BJ (cell line): ENCODE measurements around the gene GADL1. TPM values are rescaled to one million over a fixed set of nuclear protein-coding genes. Genes with fewer than 3 reads are reported as not detected.

Experiments
- CTCF ChIA-PET: fragments of 350-600 bp; formaldehyde crosslinking; extraction: SDS; loops from one replicate; lab custom pipeline; 2021; ENCODE audit warnings: antibody characterized with exemption, inconsistent platforms; lab: Yijun Ruan, JAX
- POLR2A ChIA-PET: fragments of 300-600 bp; sonication (Branson Sonifier 250); formaldehyde crosslinking; extraction: SDS; loops from one replicate; lab custom pipeline; 2021; ENCODE audit warnings: antibody characterized with exemption; lab: Charles Lee
- DNase-seq: peaks from one replicate; pipeline ENCODE4 v3.0.0-alpha.2; 2011; ENCODE audit warnings: low read depth
- H3K27me3 ChIP-seq: 2 replicates; pipeline ENCODE4 v1.6.0; 2011; ENCODE audit warnings: low read length; ENCODE audit not compliant: control insufficient read depth, insufficient read depth
- H3K36me3 ChIP-seq: 2 replicates; pipeline ENCODE4 v1.5.1; 2011; ENCODE audit warnings: low read length; ENCODE audit not compliant: control insufficient read depth, insufficient read depth
- H3K4me3 ChIP-seq: 2 replicates; pipeline ENCODE4 v1.5.1; 2011; ENCODE audit warnings: low read depth, mild to moderate bottlenecking, control low read depth, low read length
- polyA plus RNA-seq: library from polyadenylated mRNA; depleted of rRNA; stranded (reverse); fragments of >200 nt; gene quantifications from 2 replicates; pipeline ENCODE4 v1.2.3, GENCODE V29; 2011
- TF ChIP-seq, protein P1 (sequence below): IDR thresholded peaks from 2 replicates; pipeline ENCODE4 v1.5.1; 2011; ENCODE audit warnings: low read depth, mild to moderate bottlenecking, control low read depth, inconsistent platforms, low read length, moderate library complexity; ENCODE audit not compliant: insufficient read depth

GADL1 gene
- polyA plus RNA-seq, 1 experiment: not detected

GRCh38 chr3:30694668-30695067 is 199.8 kb downstream of the GADL1 start:
- ChIA-PET POLR2A (no interaction called here), CTCF (interaction anchor here (2.5 to 5.6 kb wide), 5 partner anchors 10 to 652 kb away, joined by 10 to 43 read pairs (median 26); partner anchors contain the start of gene TGFBR2)
- Histone ChIP-seq H3K4me3 (no peak overlapping the region), H3K27me3 (no peaks in the 10 kb centered on the region), H3K36me3 (peaks cover 9% of the 10 kb centered on the region)
- DNase-seq: no peak
- TF ChIP-seq, protein P1, sequence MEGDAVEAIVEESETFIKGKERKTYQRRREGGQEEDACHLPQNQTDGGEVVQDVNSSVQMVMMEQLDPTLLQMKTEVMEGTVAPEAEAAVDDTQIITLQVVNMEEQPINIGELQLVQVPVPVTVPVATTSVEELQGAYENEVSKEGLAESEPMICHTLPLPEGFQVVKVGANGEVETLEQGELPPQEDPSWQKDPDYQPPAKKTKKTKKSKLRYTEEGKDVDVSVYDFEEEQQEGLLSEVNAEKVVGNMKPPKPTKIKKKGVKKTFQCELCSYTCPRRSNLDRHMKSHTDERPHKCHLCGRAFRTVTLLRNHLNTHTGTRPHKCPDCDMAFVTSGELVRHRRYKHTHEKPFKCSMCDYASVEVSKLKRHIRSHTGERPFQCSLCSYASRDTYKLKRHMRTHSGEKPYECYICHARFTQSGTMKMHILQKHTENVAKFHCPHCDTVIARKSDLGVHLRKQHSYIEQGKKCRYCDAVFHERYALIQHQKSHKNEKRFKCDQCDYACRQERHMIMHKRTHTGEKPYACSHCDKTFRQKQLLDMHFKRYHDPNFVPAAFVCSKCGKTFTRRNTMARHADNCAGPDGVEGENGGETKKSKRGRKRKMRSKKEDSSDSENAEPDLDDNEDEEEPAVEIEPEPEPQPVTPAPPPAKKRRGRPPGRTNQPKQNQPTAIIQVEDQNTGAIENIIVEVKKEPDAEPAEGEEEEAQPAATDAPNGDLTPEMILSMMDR: no peak

- TF ChIP-seq, protein P1: no peak
- no peak overlapping the region for H3K4me3 ChIP-seq
- POLR2A ChIA-PET: no interaction called here
- H3K36me3 ChIP-seq: peaks cover 9% of the 10 kb centered on the region
- H3K27me3 ChIP-seq: no peaks in the 10 kb centered on the region
- CTCF ChIA-PET: interaction anchor here (0.6 to 5.6 kb wide), 13 partner anchors 10 to 652 kb away, joined by 3 to 43 read pairs (median 6); partner anchors contain the start of gene TGFBR2
- no peak for DNase-seq
These were observed 200.3 kb downstream of the GADL1 start for GRCh38 chr3:30694148-30694547.

GRCh38 chr3:30693470-30694120 is 200.9 kb downstream of the GADL1 start:
- Histone ChIP-seq H3K36me3 (peaks cover 9% of the 10 kb centered on the region), H3K4me3 (no peak overlapping the region), H3K27me3 (no peaks in the 10 kb centered on the region)
- CTCF ChIA-PET: interaction anchor here (0.6 to 5.6 kb wide), 37 partner anchors 11 to 1720 kb away, joined by 3 to 43 read pairs (median 3); partner anchors contain the start of gene TGFBR2
- POLR2A ChIA-PET: no interaction called here
- DNase-seq: no peak
- TF ChIP-seq, protein P1: peak; percentile 74

DNA sequence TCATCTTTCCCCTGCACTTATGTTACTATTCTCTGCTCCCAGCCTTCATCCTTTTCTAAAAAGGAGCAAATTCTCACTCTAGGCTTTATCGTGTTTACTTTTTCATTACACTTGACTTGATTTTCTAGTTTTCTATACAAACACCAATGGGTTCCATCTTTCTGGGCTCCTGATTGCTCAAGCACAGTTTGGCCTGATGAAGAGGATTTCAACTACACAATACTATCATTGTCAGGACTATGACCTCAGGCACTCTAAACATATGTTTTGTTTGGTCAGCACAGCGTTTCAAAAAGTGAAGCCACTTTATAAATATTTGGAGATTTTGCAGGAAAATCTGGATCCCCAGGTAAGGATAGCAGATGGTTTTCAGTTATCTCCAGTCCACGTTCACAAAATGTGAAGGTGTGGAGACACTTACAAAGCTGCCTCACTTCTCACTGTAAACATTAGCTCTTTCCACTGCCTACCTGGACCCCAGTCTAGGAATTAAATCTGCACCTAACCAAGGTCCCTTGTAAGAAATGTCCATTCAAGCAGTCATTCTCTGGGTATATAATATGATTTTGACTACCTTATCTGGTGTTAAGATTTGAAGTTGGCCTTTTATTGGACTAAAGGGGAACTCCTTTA is 201.8 kb downstream of the GADL1 start:
- TF ChIP-seq, protein P1: no peak
- peaks cover 9% of the 10 kb centered on the region for H3K36me3 ChIP-seq
- POLR2A ChIA-PET: interaction anchor here (0.6 kb wide), 1 partner anchor 257 kb away, joined by 3 read pairs; no protein-coding TSS in a partner anchor

GRCh38 chr3:30691944-30692343 is 202.5 kb downstream of the GADL1 start:
- ChIA-PET CTCF (interaction anchor here (0.7 to 4.1 kb wide), 11 partner anchors 10 to 680 kb away, joined by 3 to 26 read pairs (median 4); partner anchors contain the start of gene TGFBR2), POLR2A (interaction anchor here (0.5 to 0.6 kb wide), 2 partner anchors 78 to 257 kb away, joined by 3 to 4 read pairs; no protein-coding TSS in a partner anchor)
- no peak overlapping the region for H3K4me3 ChIP-seq
- H3K36me3 ChIP-seq: peaks cover 9% of the 10 kb centered on the region
- TF ChIP-seq, protein P1: no peak
- DNase-seq: no peak
- H3K27me3 ChIP-seq: no peaks in the 10 kb centered on the region

More for the DNA sequence above, 201.8 kb downstream of the GADL1 start:
- Histone ChIP-seq H3K27me3 (no peaks in the 10 kb centered on the region), H3K4me3 (no peak overlapping the region)
- no peak for DNase-seq
- CTCF ChIA-PET: interaction anchor here (0.6 to 5.6 kb wide), 35 partner anchors 11 to 682 kb away, joined by 3 to 43 read pairs (median 3); partner anchors contain the start of gene TGFBR2
